OCI-LY1 (cell line): ENCODE data around the gene MACROD2.

Experiments
- H2AFZ ChIP-seq: fragments of 200-600 bp; sonication (generic), shearing (Covaris generic); 2 replicates; pipeline ENCODE4 v1.6.0; 2014; ENCODE audit warnings: antibody characterized with exemption, mild to moderate bottlenecking, low read length
- H3F3A ChIP-seq: fragments of 200-600 bp; sonication (generic), shearing (Covaris generic); 2 replicates; pipeline ENCODE4 v1.6.0; 2014; ENCODE audit warnings: mild to moderate bottlenecking, antibody characterized with exemption, low read length, moderate library complexity; ENCODE audit not compliant: insufficient read depth
- H3K27ac ChIP-seq: fragments of 200-600 bp; sonication (generic); 2 replicates; pipeline ENCODE4 v1.5.1; 2014; ENCODE audit warnings: low read length, mixed run types, mild to moderate bottlenecking, low read depth; ENCODE audit not compliant: poor library complexity, severe bottlenecking
- H3K27me3 ChIP-seq: fragments of 200-600 bp; sonication (generic); 2 replicates; pipeline ENCODE4 v1.6.0; 2014; ENCODE audit warnings: antibody characterized with exemption, mild to moderate bottlenecking, low read length, moderate library complexity; ENCODE audit not compliant: insufficient read depth
- H3K36me3 ChIP-seq: fragments of 200-600 bp; sonication (generic); 2 replicates; pipeline ENCODE4 v1.6.1; 2014; ENCODE audit warnings: mild to moderate bottlenecking, antibody characterized with exemption, low read length, moderate library complexity, mixed read lengths; ENCODE audit not compliant: insufficient read depth
- H3K4me1 ChIP-seq: fragments of 200-600 bp; sonication (generic); 2 replicates; pipeline ENCODE4 v1.5.1; 2014; ENCODE audit warnings: mild to moderate bottlenecking, low read length, moderate library complexity; ENCODE audit not compliant: insufficient read depth, severe bottlenecking
- H3K4me2 ChIP-seq: fragments of 200-600 bp; sonication (generic), shearing (Covaris generic); 2 replicates; pipeline ENCODE4 v1.6.1; 2014; ENCODE audit warnings: low read length
- H3K4me3 ChIP-seq: fragments of 200-600 bp; sonication (generic); 2 replicates; pipeline ENCODE4 v1.5.1; 2014; ENCODE audit warnings: low read length, low read depth, mild to moderate bottlenecking, mixed read lengths; ENCODE audit not compliant: poor library complexity, severe bottlenecking
- H3K79me2 ChIP-seq: fragments of 200-600 bp; shearing (Covaris generic); 2 replicates; pipeline ENCODE4 v1.6.1; 2016; ENCODE audit warnings: mixed run types, low read length, mixed read lengths; ENCODE audit not compliant: insufficient read depth
- H3K9ac ChIP-seq: fragments of 200-600 bp; sonication (generic), shearing (Covaris generic); 2 replicates; pipeline ENCODE4 v1.6.1; 2014; ENCODE audit warnings: mild to moderate bottlenecking, low read length, mixed read lengths
- H3K9me2 ChIP-seq: fragments of 200-600 bp; sonication (generic), shearing (Covaris generic); 2 replicates; pipeline ENCODE4 v1.6.1; 2014; ENCODE audit warnings: low read depth, mild to moderate bottlenecking, low read length, mixed read lengths
- H3K9me3 ChIP-seq: fragments of 200-600 bp; shearing (Covaris generic); 2 replicates; pipeline ENCODE4 v1.6.1; 2014; ENCODE audit warnings: low read length, mixed read lengths
- H4K20me1 ChIP-seq: fragments of 200-600 bp; sonication (generic), shearing (Covaris generic); 2 replicates; pipeline ENCODE4 v1.6.0; 2016; ENCODE audit warnings: mild to moderate bottlenecking, low read length; ENCODE audit not compliant: insufficient read depth
- EZH2 ChIP-seq: fragments of 200-600 bp; sonication (generic), shearing (Covaris generic); IDR thresholded peaks from 2 replicates; pipeline ENCODE4 v1.8.0; 2017; ENCODE audit warnings: borderline replicate concordance, mixed run types, mild to moderate bottlenecking, antibody characterized with exemption, low read length, moderate library complexity, mixed read lengths
- TF ChIP-seq, protein P1 (sequence below): fragments of 200-600 bp; sonication (generic), shearing (Covaris generic); IDR thresholded peaks from 2 replicates; pipeline ENCODE4 v1.5.1; 2017; ENCODE audit warnings: mild to moderate bottlenecking, antibody characterized with exemption, low read length, moderate library complexity, mixed read lengths

Gene MACROD2

GRCh38 chr20:14609328-14610221, 614.3 kb downstream of the MACROD2 start:
- no peak overlapping the region for H3K4me3 ChIP-seq
- H4K20me1 ChIP-seq, result no peaks in the 10 kb centered on the region
- H3K9me2 ChIP-seq, result no peaks in the 10 kb centered on the region
- H3K27me3 ChIP-seq, result no peaks in the 10 kb centered on the region
- no peaks in the 10 kb centered on the region for H3K4me1 ChIP-seq
- no peak overlapping the region for H3K9ac ChIP-seq
- H3K4me2 ChIP-seq, result no peak overlapping the region
- no peak overlapping the region for H2AFZ ChIP-seq
- no peak overlapping the region for H3K27ac ChIP-seq
- no peaks in the 10 kb centered on the region for H3F3A ChIP-seq
- H3K79me2 ChIP-seq, result no peaks in the 10 kb centered on the region
- H3K36me3 ChIP-seq, result no peaks in the 10 kb centered on the region
- no peaks in the 10 kb centered on the region for H3K9me3 ChIP-seq
- no peak for TF ChIP-seq EZH2
- TF ChIP-seq, protein P1, sequence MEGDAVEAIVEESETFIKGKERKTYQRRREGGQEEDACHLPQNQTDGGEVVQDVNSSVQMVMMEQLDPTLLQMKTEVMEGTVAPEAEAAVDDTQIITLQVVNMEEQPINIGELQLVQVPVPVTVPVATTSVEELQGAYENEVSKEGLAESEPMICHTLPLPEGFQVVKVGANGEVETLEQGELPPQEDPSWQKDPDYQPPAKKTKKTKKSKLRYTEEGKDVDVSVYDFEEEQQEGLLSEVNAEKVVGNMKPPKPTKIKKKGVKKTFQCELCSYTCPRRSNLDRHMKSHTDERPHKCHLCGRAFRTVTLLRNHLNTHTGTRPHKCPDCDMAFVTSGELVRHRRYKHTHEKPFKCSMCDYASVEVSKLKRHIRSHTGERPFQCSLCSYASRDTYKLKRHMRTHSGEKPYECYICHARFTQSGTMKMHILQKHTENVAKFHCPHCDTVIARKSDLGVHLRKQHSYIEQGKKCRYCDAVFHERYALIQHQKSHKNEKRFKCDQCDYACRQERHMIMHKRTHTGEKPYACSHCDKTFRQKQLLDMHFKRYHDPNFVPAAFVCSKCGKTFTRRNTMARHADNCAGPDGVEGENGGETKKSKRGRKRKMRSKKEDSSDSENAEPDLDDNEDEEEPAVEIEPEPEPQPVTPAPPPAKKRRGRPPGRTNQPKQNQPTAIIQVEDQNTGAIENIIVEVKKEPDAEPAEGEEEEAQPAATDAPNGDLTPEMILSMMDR, result no peak

DNA sequence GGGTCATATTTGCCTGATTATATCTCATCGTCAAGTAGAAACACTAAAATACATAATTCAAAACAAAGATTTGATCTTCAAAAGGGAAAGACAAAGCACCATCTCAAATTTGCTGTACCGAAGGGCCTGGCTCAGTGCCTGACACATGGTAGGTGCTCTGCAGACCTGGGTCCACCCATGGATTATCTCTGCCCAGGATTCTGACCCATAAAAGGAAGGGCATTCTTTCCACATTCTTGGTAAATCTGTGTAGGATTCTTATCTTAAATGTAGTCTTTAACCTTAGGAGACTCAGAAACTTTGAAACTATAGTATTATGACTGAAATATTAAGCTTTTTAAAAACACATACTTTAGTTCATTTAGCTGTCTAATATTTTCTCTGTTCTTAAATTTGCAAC, 616.2 kb downstream of the MACROD2 start:
- H3K79me2 ChIP-seq, result no peaks in the 10 kb centered on the region
- no peak overlapping the region for H3K27ac ChIP-seq
- H3K4me3 ChIP-seq, result no peak overlapping the region
- H3K27me3 ChIP-seq, result no peaks in the 10 kb centered on the region
- no peaks in the 10 kb centered on the region for H3F3A ChIP-seq
- H4K20me1 ChIP-seq, result no peaks in the 10 kb centered on the region
- TF ChIP-seq, protein P1, result no peak
- TF ChIP-seq EZH2, result no peak
- H3K36me3 ChIP-seq, result no peaks in the 10 kb centered on the region
- no peak overlapping the region for H3K9ac ChIP-seq
- no peak overlapping the region for H2AFZ ChIP-seq
- no peaks in the 10 kb centered on the region for H3K9me3 ChIP-seq
- no peak overlapping the region for H3K4me2 ChIP-seq
- H3K9me2 ChIP-seq, result no peaks in the 10 kb centered on the region
- H3K4me1 ChIP-seq, result no peaks in the 10 kb centered on the region

GRCh38 chr20:14612391-14612790, 617.1 kb downstream of the MACROD2 start:
- no peak overlapping the region for H3K9ac ChIP-seq

More at GRCh38 chr20:14612391-14612790, 617.1 kb downstream of the MACROD2 start:
- H3K36me3 ChIP-seq, result no peaks in the 10 kb centered on the region
- H2AFZ ChIP-seq, result no peak overlapping the region
- H3K27ac ChIP-seq, result no peak overlapping the region
- H3K79me2 ChIP-seq, result no peaks in the 10 kb centered on the region
- H3K4me1 ChIP-seq, result no peaks in the 10 kb centered on the region
- TF ChIP-seq, protein P1, result no peak
- TF ChIP-seq EZH2, result no peak
- H3K27me3 ChIP-seq, result no peaks in the 10 kb centered on the region
- H3K4me3 ChIP-seq, result no peak overlapping the region
- H3K4me2 ChIP-seq, result no peak overlapping the region
- H4K20me1 ChIP-seq, result no peaks in the 10 kb centered on the region
- no peaks in the 10 kb centered on the region for H3K9me2 ChIP-seq
- H3K9me3 ChIP-seq, result no peaks in the 10 kb centered on the region
- no peaks in the 10 kb centered on the region for H3F3A ChIP-seq
